HAP-1 (cell line): ENCODE results near the gene WASHC1.
"Not testable (repeated sequence)": the region's sequence is repeated elsewhere in the genome, so short reads cannot be mapped to it uniquely, and the experiment has no call there.

Source experiments
- DNase-seq, 2 experiments: peaks; one replicate each; pipeline ENCODE4 v3.0.0-alpha.2; 2016 to 2020; ENCODE audit warnings: low spot score in 2 of 2
- H3K27me3 ChIP-seq: fragments of 250-450 bp; sonication (Bioruptor Pico); 2 replicates; pipeline ENCODE4 v1.5.1; 2020; ENCODE audit warnings: low read depth, mild to moderate bottlenecking, moderate library complexity
- H3K36me3 ChIP-seq: fragments of 250-450 bp; sonication (Bioruptor Pico); replicated peaks from 2 replicates; pipeline ENCODE4 v1.5.1; 2020; ENCODE audit warnings: mild to moderate bottlenecking
- H3K4me1 ChIP-seq: fragments of 250-450 bp; sonication (Bioruptor Pico); 2 replicates; pipeline ENCODE4 v1.5.1; 2020; ENCODE audit warnings: mild to moderate bottlenecking
- H3K4me3 ChIP-seq: fragments of 250-450 bp; sonication (Bioruptor Pico); 2 replicates; pipeline ENCODE4 v1.5.1; 2020; ENCODE audit warnings: mild to moderate bottlenecking, moderate library complexity
- H3K9me3 ChIP-seq: fragments of 250-450 bp; sonication (Bioruptor Pico); 2 replicates; pipeline ENCODE4 v1.5.1; 2020; ENCODE audit warnings: mild to moderate bottlenecking, moderate library complexity
- in situ Hi-C: fragments of 300-500 bp; cut with MboI; formaldehyde crosslinking; loops from 3 replicates; pipeline ENCODE4 v1.14.3; 2020; ENCODE audit warnings: low sequenced_read_pairs, inconsistent platforms, mixed read lengths

Gene WASHC1

GRCh38 chr9:43116-43515 lies 13.9 kb upstream of the WASHC1 start:
- H3K4me1 ChIP-seq, DNase-seq, H3K4me3 ChIP-seq, H3K36me3 ChIP-seq, H3K27me3 ChIP-seq, in situ Hi-C loops, H3K9me3 ChIP-seq: not testable (repeated sequence)

- in situ Hi-C loops, H3K9me3 ChIP-seq, H3K27me3 ChIP-seq, H3K4me3 ChIP-seq, DNase-seq, H3K36me3 ChIP-seq, H3K4me1 ChIP-seq: not testable (repeated sequence)
Observed at GRCh38 chr9:41819-42218, 12.6 kb upstream of the WASHC1 start.

- H3K4me1 ChIP-seq, H3K9me3 ChIP-seq, H3K36me3 ChIP-seq, in situ Hi-C loops, DNase-seq, H3K4me3 ChIP-seq, H3K27me3 ChIP-seq: not testable (repeated sequence)
Observed at GRCh38 chr9:41261-41676, 12.0 kb upstream of the WASHC1 start.

GRCh38 chr9:32308-32707 lies 3.1 kb upstream of the WASHC1 start:
- H3K4me3 ChIP-seq, H3K4me1 ChIP-seq, in situ Hi-C loops, H3K9me3 ChIP-seq, H3K36me3 ChIP-seq, H3K27me3 ChIP-seq, DNase-seq: not testable (repeated sequence)

- H3K4me1 ChIP-seq, DNase-seq, H3K4me3 ChIP-seq, H3K36me3 ChIP-seq, H3K9me3 ChIP-seq, H3K27me3 ChIP-seq, in situ Hi-C loops: not testable (repeated sequence)
Observed at GRCh38 chr9:28775-29174, 481 bp downstream of the WASHC1 start.

GRCh38 chr9:21621-22020 lies 7.6 kb downstream of the WASHC1 start:
- H3K36me3 ChIP-seq, DNase-seq, H3K9me3 ChIP-seq, H3K4me1 ChIP-seq, H3K27me3 ChIP-seq, H3K4me3 ChIP-seq, in situ Hi-C loops: not testable (repeated sequence)

GRCh38 chr9:16875-17274 lies 12.4 kb downstream of the WASHC1 start:
- not testable (repeated sequence) for H3K4me3 ChIP-seq, DNase-seq

GRCh38 chr9:14129-14809 lies 15.0 kb downstream of the WASHC1 start:
- H3K27me3 ChIP-seq, DNase-seq, H3K4me3 ChIP-seq, H3K36me3 ChIP-seq, H3K4me1 ChIP-seq, in situ Hi-C loops, H3K9me3 ChIP-seq: not testable (repeated sequence)

More at GRCh38 chr9:16875-17274, 12.4 kb downstream of the WASHC1 start:
- H3K27me3 ChIP-seq, in situ Hi-C loops, H3K9me3 ChIP-seq, H3K4me1 ChIP-seq, H3K36me3 ChIP-seq: not testable (repeated sequence)

GRCh38 chr9:11206-11605 lies 18.1 kb downstream of the WASHC1 start:
- in situ Hi-C loops, H3K9me3 ChIP-seq, H3K36me3 ChIP-seq, H3K27me3 ChIP-seq, H3K4me3 ChIP-seq, H3K4me1 ChIP-seq: not testable (repeated sequence)
- peak in 1 of 2 experiments; percentile 88 for DNase-seq

GRCh38 chr9:10653-11053 lies 18.6 kb downstream of the WASHC1 start:
- H3K4me3 ChIP-seq, H3K36me3 ChIP-seq, H3K9me3 ChIP-seq, H3K4me1 ChIP-seq, in situ Hi-C loops, H3K27me3 ChIP-seq: not testable (repeated sequence)
- peak in 1 of 2 experiments; percentile 28 for DNase-seq

- H3K4me1 ChIP-seq, H3K27me3 ChIP-seq, H3K4me3 ChIP-seq, DNase-seq, in situ Hi-C loops, H3K9me3 ChIP-seq, H3K36me3 ChIP-seq: not testable (repeated sequence)
Observed at GRCh38 chr9:10207-10606, 19.0 kb downstream of the WASHC1 start.
